Measurements from ENCODE around the gene CLIC6. TPM values are rescaled to one million over a fixed set of nuclear protein-coding genes. Genes with fewer than 3 reads are reported as not detected.

Gene CLIC6
- total RNA-seq, 1 donor from 2014 or later: 9.9 TPM

DNA sequence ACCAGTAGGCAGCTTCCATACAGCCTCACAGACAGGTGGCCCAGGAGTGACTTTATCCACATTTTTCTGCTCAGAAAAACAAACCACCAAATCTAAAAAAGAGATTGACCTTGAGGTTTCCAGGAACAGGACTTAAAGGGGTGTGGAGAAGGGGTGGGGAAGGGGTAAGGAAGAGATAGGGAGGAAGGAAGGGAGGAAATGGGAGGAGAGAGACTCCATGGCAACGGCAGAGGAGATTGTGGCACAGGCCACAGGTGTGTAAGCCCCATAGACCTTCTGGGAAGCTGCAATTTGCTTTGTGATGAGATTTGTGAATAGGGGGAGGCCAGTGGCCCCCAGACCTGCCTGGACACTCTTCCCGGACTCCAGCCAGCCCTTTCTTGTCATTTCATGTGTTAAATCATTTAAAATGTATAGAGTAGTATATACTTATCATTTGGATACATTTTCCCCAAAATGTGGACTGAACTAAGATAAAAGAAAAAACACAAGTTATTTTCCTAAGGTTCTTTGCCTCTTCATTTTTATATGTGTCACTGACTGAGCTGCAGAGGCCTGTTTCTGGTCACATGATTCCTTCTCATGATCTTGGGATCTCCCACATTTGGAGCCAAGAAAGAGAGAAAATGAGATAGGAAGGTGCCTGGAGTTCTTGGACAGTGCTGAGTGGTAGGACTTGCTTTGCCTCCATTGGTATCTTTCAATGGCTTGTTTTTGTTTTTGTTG is 55.5 kb downstream of the CLIC6 start:
- no peak for DNase-seq (ENCODE audit: low spot score)

DNA sequence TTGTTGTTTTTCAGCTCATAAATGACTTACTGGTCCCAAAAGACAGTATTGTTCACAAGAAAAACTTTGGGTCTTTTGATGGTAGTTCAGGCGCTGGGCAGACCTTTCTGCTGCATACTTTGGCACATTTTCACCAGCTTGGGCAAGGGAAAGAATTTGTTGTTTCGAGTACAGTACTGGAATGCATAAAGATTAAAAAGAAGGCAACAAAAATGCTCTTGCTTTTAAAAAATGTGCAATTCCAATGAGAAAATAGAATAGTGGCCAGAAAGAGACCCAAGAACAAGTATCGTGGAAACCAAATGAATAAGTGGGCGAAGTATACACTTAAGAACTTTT is 56.0 kb downstream of the CLIC6 start:
- no peak for DNase-seq (ENCODE audit: low spot score)

DNA sequence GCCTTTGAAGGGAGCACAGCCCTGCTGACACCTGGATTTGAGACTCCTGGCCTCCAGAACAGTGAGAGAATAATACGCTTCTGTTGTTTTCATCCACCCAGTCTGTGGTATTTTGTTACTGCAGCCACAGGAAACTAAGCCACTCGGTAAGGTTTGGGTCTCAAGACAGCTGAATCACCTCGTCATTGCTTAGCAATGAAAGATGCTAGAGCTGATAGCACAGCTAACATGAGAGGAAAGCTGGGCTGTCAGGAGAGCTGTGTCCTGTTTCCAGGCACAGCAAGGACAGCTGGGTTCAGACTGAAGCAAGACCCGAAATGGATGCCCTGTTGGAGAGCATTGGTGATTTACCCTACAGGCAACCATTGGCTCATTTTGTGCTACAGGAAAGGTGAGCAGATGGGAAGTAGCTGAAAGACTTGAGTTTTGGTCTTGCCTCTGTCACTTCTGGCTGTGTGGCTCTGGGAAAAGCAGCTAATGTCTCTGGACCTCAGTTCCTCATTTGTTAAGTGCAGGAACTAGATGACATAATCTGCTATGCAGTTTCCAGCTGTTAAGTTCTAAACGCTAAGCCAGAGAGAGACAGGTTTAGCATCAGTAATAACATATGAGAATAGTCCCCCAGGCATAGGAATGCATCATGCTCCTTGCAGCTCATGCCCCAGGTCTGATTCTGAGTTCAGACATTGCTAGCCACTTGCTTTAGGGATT is 58.0 kb downstream of the CLIC6 start:
- no peak for DNase-seq (ENCODE audit: low spot score)

- no peak for DNase-seq (ENCODE audit: low spot score)
Observed at GRCh38 chr21:34728479-34728878, 59.7 kb downstream of the CLIC6 start.

GRCh38 chr21:34730194-34730593 is 61.4 kb downstream of the CLIC6 start:
- no peak for DNase-seq (ENCODE audit: low spot score)

GRCh38 chr21:34730756-34731445 is 62.1 kb downstream of the CLIC6 start:
- no peak for DNase-seq (ENCODE audit: low spot score)

- no peak for DNase-seq (ENCODE audit: low spot score)
Observed at GRCh38 chr21:34732388-34732821, 63.6 kb downstream of the CLIC6 start.

DNA sequence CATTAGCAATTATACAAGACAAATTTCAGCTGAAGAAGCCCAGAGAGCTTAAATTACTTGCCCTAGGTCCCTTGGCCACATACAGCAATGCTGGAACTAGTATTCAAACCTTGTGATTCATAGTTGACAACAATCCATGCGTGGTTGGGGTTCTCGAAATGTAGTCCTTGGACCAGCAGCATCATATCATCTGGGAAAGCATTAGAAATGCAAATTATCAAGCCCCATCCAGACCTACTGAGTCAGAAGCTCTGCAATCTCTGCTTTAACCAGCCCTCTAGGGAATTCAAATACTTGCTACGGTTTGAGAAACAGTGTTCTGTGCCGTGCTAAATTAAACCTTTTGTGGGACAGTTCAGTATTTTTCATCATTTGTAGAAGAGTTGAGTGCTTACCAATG is 65.1 kb downstream of the CLIC6 start:
- no peak for DNase-seq (ENCODE audit: low spot score)

GRCh38 chr21:34734696-34735095 is 65.9 kb downstream of the CLIC6 start:
- no peak for DNase-seq (ENCODE audit: low spot score)

- DNase-seq (ENCODE audit: low spot score): no peak
Observed at GRCh38 chr21:34736116-34736874, 67.5 kb downstream of the CLIC6 start.

DNA sequence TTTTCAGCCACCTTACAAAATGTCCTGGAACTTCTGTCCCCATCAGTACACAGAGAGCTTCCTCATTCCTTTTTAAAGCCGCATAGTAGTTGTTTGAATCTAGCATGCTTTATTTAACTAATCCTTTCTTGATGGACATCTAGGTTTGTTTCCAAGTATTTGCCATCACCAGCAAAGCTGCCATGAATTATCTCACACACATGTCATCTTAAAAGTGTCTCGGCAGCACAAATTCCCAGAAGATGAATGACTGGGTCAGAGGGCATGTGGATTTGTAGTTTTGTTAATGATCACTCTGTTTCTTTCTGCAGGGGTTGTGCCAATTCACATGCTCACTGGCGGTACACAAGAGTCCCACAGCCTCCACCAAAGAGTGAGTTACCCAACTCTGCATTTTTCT is 68.3 kb downstream of the CLIC6 start:
- no peak for DNase-seq (ENCODE audit: low spot score)

DNA sequence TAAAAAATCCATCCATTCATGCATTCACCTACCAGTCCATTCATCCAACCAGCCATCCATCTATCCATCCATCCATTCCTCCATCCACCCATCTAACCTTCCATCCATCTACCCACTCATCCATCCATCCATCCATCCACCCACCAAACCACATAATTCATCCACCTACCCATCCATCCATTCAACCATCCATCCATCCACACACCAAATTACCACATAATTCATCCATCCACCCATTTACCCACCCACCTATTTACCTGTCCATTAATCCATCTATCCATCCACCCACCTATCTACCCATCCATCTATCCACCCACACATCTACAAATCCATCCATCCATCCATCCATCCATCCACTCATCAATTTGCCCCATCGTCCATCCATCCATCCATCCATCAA is 71.4 kb downstream of the CLIC6 start:
- DNase-seq (ENCODE audit: low spot score): no peak

GRCh38 chr21:34743285-34743684 is 74.5 kb downstream of the CLIC6 start:
- no peak for DNase-seq (ENCODE audit: low spot score)

- DNase-seq (ENCODE audit: low spot score): no peak
Observed at GRCh38 chr21:34743831-34744230, 75.0 kb downstream of the CLIC6 start.

GRCh38 chr21:34744801-34745200 is 76.0 kb downstream of the CLIC6 start:
- no peak for DNase-seq (ENCODE audit: low spot score)

DNA sequence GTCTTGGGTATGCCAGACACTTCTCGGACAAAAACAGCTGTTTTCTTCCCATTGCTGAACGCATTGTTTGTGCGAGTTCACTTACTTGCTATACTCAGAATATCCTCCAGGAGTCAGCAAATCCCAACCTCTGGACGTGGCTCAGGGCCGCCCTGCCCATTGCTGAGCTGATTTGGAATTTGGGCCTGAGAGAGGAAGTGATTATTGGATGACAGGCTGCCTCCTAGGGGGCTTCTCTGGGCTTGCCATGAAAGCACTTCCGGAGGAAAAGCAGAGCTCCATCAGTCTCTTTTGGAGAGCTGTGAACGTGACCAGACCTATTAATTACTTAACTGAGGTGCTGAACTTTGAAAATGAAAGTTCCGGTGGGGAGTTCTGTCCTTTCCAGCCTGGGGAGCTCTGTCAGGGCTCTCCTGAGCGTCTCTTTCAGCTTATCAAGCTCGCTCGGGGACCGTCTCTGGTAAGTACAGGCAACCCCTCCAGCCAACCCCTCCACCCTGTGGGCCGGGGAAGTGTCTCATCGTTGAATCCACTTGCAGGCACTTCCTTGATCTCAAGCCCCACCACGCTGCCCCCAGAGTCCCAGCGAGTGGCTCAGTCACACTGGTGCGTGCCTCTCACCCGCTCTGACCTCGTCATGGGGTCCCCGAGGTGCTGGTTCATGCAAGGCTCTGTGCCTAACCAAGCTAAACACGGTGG is 76.9 kb downstream of the CLIC6 start:
- DNase-seq (ENCODE audit: low spot score): no peak

DNA sequence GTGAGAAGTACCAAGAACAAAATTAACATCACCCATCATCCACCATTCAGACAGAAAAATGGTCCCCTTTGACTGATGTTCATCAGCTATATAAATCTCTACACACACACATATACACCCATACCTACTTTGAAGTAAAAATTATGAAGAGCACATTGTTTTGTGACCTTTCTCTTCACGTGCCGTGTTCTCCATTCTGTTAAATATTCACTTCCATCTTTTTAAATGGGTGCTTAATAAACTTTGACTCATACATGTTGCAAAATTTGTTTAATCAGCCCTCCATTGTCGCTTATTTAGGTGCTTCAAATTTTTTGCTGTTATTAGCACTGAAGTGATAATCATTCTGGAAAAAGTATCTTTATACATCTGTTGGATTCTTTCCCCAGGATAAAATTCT is 80.1 kb downstream of the CLIC6 start:
- DNase-seq (ENCODE audit: low spot score): no peak

DNA sequence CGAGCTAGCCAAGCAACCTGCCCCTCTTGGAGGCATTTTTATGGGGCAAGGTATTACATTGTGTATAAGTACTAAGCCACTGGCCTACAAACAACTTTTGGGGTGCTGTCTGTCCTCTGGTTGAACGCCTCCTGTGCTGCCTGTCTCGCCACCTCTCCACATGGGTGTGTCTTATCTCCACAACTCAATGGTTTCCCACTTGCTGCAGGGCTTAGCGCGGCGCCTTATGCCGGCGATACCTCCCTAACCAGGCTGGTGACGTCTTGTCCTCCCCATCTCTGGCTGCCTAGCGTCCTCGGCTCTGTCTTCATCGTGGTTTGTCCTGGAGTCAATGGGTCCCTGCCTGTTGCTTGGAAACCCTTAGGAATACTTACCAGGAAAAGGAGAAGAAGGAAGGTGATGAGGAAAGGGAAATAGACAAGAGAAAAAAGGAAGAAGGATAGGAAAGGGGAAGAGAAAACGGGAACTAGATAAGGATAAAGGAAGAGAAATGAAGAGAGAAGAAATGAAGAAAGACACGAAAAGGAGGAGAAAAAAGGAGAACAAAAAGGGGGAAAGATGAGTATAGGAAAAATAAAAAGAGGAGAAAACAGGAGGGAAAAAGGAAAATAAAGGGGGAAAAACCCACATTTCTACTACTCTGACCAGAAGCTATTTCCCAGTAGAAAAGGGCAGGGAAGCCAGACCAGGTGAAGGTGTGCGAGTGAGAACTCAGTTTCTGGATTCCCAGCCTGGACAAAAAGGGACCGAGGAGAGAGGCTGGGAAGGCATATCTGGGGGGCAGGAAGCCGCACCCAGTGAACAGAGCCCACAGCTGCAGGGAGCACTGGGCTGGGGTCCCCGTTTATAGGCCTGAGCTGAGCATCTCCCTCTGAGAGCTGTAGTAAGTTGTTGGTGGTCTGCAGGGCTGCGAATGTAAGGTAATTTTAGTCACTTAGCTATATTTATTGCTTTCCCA is 86.2 kb downstream of the CLIC6 start:
- no peak for DNase-seq (ENCODE audit: low spot score)

DNA sequence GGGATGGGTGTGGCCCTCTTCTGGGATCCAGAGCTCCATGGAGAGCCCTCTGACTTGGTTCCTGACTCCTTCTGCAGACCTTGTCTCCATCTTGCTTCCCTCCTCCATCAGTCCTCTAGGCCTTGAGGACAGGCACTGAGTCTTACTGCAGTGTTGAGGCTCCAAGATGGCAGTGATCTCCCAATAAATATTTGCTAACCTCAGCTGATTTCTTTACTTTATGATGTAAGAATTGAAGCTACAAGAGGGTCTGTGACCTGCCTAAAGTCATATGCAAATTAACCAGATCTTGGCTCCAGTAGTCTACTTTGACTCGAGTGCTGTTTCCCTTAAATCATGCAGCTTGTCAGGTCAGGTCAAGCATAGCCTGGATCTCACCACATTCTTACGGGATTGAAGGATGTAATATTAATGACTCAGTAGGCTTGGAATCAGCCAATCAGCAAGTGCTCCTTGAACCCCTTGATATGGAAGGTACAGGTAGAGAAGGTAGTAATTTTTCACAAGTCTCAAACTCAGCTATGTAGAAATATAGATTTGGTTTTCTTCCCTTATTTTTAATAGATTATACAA is 93.0 kb downstream of the CLIC6 start:
- no peak for DNase-seq (ENCODE audit: low spot score)

DNA sequence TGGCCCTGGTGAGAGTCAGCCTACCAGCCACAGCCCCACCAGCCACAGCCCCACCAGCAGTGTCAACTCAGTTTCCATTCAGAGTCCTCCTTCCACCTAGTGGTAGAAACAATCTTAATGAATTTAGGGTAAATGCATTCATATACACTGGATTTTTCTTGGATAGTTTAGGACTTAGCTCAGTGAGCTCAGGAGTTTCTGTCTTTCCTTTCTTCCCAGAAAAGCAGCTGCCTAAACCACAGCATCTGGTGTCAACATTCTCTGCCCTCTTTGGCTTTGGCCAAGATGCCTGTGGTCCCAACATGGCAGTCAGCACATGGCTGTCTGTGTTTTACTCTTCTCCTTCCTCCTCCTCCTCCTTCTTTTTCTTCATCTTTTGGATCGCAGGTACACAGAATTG is 94.0 kb downstream of the CLIC6 start:
- no peak for DNase-seq (ENCODE audit: low spot score)
